ENCODE data around the gene HHIP. TPM values are rescaled to one million over a fixed set of nuclear protein-coding genes. Genes with fewer than 3 reads are reported as not detected.

HHIP gene
- total and polyA plus RNA-seq, 3 experiments from 2014 or later: not detected

DNA sequence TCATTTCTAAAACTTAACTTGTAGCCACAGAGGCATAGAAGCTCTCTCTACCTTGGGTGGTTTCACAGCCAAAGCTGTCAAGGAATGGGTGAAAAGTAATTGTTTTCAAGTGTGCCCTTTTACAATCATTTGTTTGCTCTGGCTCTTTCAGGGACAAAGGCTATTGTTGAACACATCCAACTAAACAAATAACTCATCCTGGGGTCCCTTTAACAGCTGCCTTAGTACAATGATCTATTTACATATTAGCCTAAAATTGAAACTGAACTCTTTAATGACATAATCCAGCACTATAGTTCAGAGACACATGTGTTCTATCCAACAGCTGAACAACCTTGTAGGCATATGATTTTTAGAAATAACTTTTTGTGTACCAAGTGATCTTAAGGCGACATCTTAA is 3.7 kb downstream of the HHIP start:
- Mint-ChIP-seq H3K4me3 (no peak overlapping the region), H3K27ac (no peak overlapping the region), H3K36me3 (no peaks in the 10 kb centered on the region), H3K9me3 (peaks cover 0 to 3% (median 1%) of the 10 kb centered on the region in 5 donors), H3K27me3 (peaks cover 8 to 49% of the 10 kb centered on the region in 2 donors), H3K4me1 (peaks cover 14 to 22% (median 21%) of the 10 kb centered on the region in 3 donors)
- Histone ChIP-seq H3K9me3 (ENCODE audit: low read length) (no peaks in the 10 kb centered on the region), H3K4me3 (ENCODE audit: low read length) (no peak overlapping the region), H3K27me3 (ENCODE audit: insufficient read depth, low read length, poor library complexity, severe bottlenecking) (no peaks in the 10 kb centered on the region), H3K36me3 (ENCODE audit: insufficient read depth, low read length) (no peaks in the 10 kb centered on the region), H3K4me1 (ENCODE audit: insufficient read depth, low read length) (no peaks in the 10 kb centered on the region), H3K27ac (ENCODE audit: low read depth, low read length) (no peak overlapping the region)
- ChIA-PET POLR2A (no interaction called here), CTCF (no interaction called here)
- no peak for DNase-seq

DNA sequence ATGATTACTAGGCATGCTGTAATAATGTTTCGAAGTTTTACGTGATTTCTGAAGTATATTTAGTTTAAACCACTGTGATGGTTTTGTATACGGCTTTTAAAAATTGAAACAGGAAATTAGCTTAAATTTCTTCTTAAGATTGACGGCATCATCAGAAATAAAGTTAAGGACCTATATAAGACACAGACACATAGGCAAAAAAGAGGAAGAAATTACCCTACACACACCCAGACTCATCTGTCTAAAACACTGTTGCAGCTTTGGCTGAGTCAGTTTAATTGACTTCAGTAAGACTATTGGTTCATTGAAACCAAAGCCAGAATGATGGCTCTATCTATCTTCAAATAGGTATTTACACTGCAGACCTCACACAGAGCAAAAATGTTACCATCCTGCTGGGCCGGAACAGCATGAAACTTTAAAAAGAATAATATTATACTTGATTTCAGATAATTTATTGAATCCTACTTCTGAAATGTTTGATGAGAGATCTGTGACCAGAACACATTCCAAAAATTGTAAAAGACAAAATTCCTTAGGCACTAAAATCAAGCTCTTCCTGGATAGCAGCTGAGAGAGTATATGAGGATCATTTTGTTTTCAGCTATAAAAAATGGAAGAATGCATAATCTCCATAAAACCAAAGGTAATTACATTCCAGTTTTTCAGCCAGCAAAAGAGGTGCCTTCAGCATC is 4.5 kb downstream of the HHIP start:
- no peaks in the 10 kb centered on the region for H3K27me3 ChIP-seq (ENCODE audit: insufficient read depth, low read length, poor library complexity, severe bottlenecking)
- ChIA-PET POLR2A (no interaction called here), CTCF (no interaction called here)
- H3K4me1 Mint-ChIP-seq: peaks cover 14 to 22% (median 21%) of the 10 kb centered on the region in 3 donors
- DNase-seq: no peak
- no peaks in the 10 kb centered on the region for H3K4me1 ChIP-seq (ENCODE audit: insufficient read depth, low read length)
- H3K4me3 ChIP-seq (ENCODE audit: low read length): no peak overlapping the region
- H3K27me3 Mint-ChIP-seq: peaks cover 7 to 41% of the 10 kb centered on the region in 2 donors
- peaks cover 0 to 3% (median 2%) of the 10 kb centered on the region in 5 donors for H3K9me3 Mint-ChIP-seq
- H3K27ac ChIP-seq (ENCODE audit: low read depth, low read length): no peak overlapping the region
- H3K36me3 ChIP-seq (ENCODE audit: insufficient read depth, low read length): no peaks in the 10 kb centered on the region
- no peak overlapping the region for H3K27ac Mint-ChIP-seq
- H3K9me3 ChIP-seq (ENCODE audit: low read length): no peaks in the 10 kb centered on the region
- no peaks in the 10 kb centered on the region for H3K36me3 Mint-ChIP-seq
- H3K4me3 Mint-ChIP-seq: no peak overlapping the region

DNA sequence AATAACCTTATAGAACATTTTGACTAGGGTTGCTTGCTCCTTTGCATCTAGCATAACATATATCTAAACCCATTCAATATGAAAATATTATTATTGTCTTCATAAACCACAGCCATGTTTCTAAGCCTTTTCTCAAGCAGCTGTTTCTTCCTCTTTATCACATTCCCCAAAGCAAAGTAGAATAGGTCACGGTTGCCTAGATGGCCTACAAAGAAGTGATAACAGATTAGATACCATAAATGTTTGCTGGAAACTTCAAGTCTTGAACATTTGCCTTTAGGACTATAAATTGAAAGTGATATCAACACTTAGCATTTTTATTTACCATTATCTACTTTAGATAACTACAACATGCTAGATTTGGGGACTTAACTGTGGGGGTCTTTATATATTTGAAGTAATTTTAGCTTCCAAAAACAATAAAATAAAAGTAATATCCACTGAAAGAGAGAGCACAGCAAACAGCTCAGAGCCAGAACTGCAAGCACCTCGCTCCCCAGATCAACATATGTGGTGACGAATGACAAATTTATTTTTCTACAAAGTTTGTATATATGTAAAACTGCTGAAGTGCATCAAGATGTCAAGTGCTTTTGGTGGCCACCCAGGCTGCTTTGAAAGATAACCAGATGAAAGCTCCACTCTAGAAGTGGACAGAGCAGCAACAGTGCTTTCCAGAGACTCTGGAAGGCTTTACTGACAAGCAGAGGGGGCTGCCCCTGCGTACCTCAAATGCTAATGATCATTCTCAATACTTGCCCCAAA is 8.0 kb downstream of the HHIP start:
- Histone ChIP-seq H3K4me1 (ENCODE audit: insufficient read depth, low read length) (no peaks in the 10 kb centered on the region), H3K36me3 (ENCODE audit: insufficient read depth, low read length) (no peaks in the 10 kb centered on the region), H3K4me3 (ENCODE audit: low read length) (no peak overlapping the region), H3K27ac (ENCODE audit: low read depth, low read length) (no peak overlapping the region), H3K27me3 (ENCODE audit: insufficient read depth, low read length, poor library complexity, severe bottlenecking) (no peaks in the 10 kb centered on the region), H3K9me3 (ENCODE audit: low read length) (no peaks in the 10 kb centered on the region)
- Mint-ChIP-seq H3K27ac (no peak overlapping the region), H3K4me3 (no peak overlapping the region), H3K9me3 (peaks cover 0 to 2% (median 0%) of the 10 kb centered on the region in 5 donors), H3K4me1 (no peaks in the 10 kb centered on the region), H3K27me3 (peaks cover 0 to 13% of the 10 kb centered on the region in 2 donors), H3K36me3 (no peaks in the 10 kb centered on the region)
- POLR2A ChIA-PET: no interaction called here
- no peak for DNase-seq
- CTCF ChIA-PET: no interaction called here

DNA sequence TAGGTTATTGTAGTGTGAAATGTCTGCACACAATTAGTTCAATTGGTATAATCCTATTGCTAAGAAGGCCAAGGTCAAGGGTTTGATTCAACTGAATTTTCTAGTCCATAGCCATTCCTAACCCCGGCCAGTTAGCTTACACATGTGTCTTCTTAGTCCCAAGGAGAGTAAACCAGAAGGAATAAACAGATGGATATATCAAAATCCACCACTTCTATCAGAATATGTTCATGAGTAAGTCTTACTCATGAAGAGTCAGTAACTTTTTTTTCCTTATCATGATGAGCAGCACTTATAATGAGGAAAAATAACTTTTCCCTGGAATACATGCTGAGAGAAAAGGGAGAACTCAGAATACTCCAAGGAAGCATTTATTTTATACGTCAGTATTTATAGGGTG is 9.5 kb downstream of the HHIP start:
- H3K4me1 Mint-ChIP-seq: no peaks in the 10 kb centered on the region
- no peak overlapping the region for H3K4me3 ChIP-seq (ENCODE audit: low read length)
- no peaks in the 10 kb centered on the region for H3K27me3 ChIP-seq (ENCODE audit: insufficient read depth, low read length, poor library complexity, severe bottlenecking)
- ChIA-PET CTCF (no interaction called here), POLR2A (no interaction called here)
- H3K36me3 ChIP-seq (ENCODE audit: insufficient read depth, low read length): no peaks in the 10 kb centered on the region
- peaks cover 0 to 2% (median 0%) of the 10 kb centered on the region in 5 donors for H3K9me3 Mint-ChIP-seq
- no peak overlapping the region for H3K4me3 Mint-ChIP-seq
- peaks cover 0 to 3% of the 10 kb centered on the region in 2 donors for H3K27me3 Mint-ChIP-seq
- H3K36me3 Mint-ChIP-seq: no peaks in the 10 kb centered on the region
- DNase-seq: no peak
- no peak overlapping the region for H3K27ac Mint-ChIP-seq
- no peak overlapping the region for H3K27ac ChIP-seq (ENCODE audit: low read depth, low read length)
- no peaks in the 10 kb centered on the region for H3K9me3 ChIP-seq (ENCODE audit: low read length)
- no peaks in the 10 kb centered on the region for H3K4me1 ChIP-seq (ENCODE audit: insufficient read depth, low read length)

DNA sequence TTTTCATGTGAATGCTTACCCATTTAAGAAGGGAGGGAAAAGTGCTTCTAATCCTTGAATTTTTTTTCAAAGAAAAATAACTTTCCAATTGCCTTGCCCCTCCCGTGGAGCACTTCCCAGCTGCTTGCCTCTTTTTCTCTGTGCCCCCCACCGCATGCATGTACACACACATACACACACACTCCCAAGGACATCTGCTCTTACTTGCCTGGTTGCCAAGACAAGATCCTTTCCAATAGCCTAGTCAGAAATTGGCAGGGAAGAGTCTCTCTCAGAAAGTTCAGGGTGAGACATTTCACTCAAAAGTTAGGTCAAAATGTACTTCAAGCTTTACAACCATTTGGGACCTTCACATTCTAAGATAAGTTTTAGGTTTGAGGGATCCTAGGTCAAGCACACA is 10.9 kb downstream of the HHIP start:
- H3K36me3 Mint-ChIP-seq: no peaks in the 10 kb centered on the region
- no peaks in the 10 kb centered on the region for H3K4me1 Mint-ChIP-seq
- Histone ChIP-seq H3K9me3 (ENCODE audit: low read length) (no peaks in the 10 kb centered on the region), H3K27ac (ENCODE audit: low read depth, low read length) (no peak overlapping the region), H3K36me3 (ENCODE audit: insufficient read depth, low read length) (no peaks in the 10 kb centered on the region), H3K4me1 (ENCODE audit: insufficient read depth, low read length) (no peaks in the 10 kb centered on the region), H3K27me3 (ENCODE audit: insufficient read depth, low read length, poor library complexity, severe bottlenecking) (no peaks in the 10 kb centered on the region), H3K4me3 (ENCODE audit: low read length) (no peak overlapping the region)
- H3K27me3 Mint-ChIP-seq: no peaks in the 10 kb centered on the region
- no peak overlapping the region for H3K4me3 Mint-ChIP-seq
- peaks cover 0 to 2% (median 0%) of the 10 kb centered on the region in 5 donors for H3K9me3 Mint-ChIP-seq
- CTCF ChIA-PET: no interaction called here
- no peak for DNase-seq
- POLR2A ChIA-PET: no interaction called here
- no peak overlapping the region for H3K27ac Mint-ChIP-seq

DNA sequence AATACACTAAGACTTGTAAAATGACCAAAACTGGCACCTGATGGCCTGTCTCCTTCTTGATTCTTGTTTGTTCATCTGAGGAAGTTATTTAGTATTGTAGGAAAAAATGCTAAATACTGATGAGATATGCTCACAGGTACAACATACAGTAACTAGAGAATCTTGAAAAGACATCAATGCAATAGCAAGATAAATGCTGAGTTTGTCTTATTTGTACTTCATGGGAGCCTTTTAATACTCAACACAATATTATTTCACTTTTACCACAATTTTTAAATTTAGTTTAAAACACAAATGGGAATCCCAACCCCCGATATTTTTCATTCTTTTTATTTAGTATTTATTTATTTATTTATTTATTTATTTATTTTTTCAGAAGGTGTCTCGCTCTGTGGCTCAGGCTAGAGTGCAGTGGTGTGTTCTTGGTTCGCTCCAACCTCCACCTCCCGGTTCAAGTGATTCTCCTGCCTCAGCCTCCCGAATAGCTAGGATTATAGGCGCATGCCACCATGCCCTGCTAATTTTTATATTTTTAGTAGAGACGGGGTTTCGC is 12.1 kb downstream of the HHIP start:
- no peaks in the 10 kb centered on the region for H3K9me3 ChIP-seq (ENCODE audit: low read length)
- Mint-ChIP-seq H3K4me3 (no peak overlapping the region), H3K9me3 (peaks cover 0 to 2% (median 0%) of the 10 kb centered on the region in 5 donors), H3K27me3 (no peaks in the 10 kb centered on the region), H3K36me3 (no peaks in the 10 kb centered on the region), H3K27ac (no peak overlapping the region), H3K4me1 (no peaks in the 10 kb centered on the region)
- no peak overlapping the region for H3K27ac ChIP-seq (ENCODE audit: low read depth, low read length)
- POLR2A ChIA-PET: interaction anchor here (0.8 kb wide), 1 partner anchor 21 kb away, joined by 4 read pairs; no protein-coding TSS in a partner anchor
- H3K27me3 ChIP-seq (ENCODE audit: insufficient read depth, low read length, poor library complexity, severe bottlenecking): no peaks in the 10 kb centered on the region
- no peak overlapping the region for H3K4me3 ChIP-seq (ENCODE audit: low read length)
- no peaks in the 10 kb centered on the region for H3K36me3 ChIP-seq (ENCODE audit: insufficient read depth, low read length)
- H3K4me1 ChIP-seq (ENCODE audit: insufficient read depth, low read length): no peaks in the 10 kb centered on the region
- DNase-seq: no peak
- CTCF ChIA-PET: no interaction called here

DNA sequence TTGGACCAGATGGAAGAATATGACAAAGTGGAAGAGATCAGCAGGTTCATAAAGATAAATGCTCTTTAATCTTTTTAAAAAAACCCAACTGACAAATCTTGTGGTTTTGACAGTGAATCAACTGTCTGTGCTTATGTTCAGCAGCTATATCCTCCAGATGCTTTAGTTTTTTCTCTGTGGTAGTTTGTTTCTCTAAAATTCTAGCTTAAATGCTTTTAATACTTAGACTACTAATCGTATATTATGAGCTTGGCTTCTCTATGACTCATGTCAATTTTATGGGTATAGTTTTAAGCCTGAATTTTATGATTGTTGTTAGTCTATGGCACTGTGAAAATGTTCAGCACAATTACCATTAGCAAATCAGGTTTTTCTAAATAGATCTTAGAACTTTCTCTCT is 12.9 kb downstream of the HHIP start:
- no peak overlapping the region for H3K4me3 Mint-ChIP-seq
- H3K36me3 Mint-ChIP-seq: no peaks in the 10 kb centered on the region
- H3K27ac Mint-ChIP-seq: no peak overlapping the region
- POLR2A ChIA-PET: interaction anchor here (0.8 kb wide), 1 partner anchor 22 kb away, joined by 4 read pairs; no protein-coding TSS in a partner anchor
- no peaks in the 10 kb centered on the region for H3K4me1 ChIP-seq (ENCODE audit: insufficient read depth, low read length)
- CTCF ChIA-PET: no interaction called here
- no peak overlapping the region for H3K27ac ChIP-seq (ENCODE audit: low read depth, low read length)
- H3K9me3 Mint-ChIP-seq: peaks cover 0 to 2% (median 0%) of the 10 kb centered on the region in 5 donors
- H3K36me3 ChIP-seq (ENCODE audit: insufficient read depth, low read length): no peaks in the 10 kb centered on the region
- H3K9me3 ChIP-seq (ENCODE audit: low read length): no peaks in the 10 kb centered on the region
- no peaks in the 10 kb centered on the region for H3K27me3 Mint-ChIP-seq
- H3K27me3 ChIP-seq (ENCODE audit: insufficient read depth, low read length, poor library complexity, severe bottlenecking): no peaks in the 10 kb centered on the region
- H3K4me1 Mint-ChIP-seq: no peaks in the 10 kb centered on the region
- H3K4me3 ChIP-seq (ENCODE audit: low read length): no peak overlapping the region
- DNase-seq: no peak

DNA sequence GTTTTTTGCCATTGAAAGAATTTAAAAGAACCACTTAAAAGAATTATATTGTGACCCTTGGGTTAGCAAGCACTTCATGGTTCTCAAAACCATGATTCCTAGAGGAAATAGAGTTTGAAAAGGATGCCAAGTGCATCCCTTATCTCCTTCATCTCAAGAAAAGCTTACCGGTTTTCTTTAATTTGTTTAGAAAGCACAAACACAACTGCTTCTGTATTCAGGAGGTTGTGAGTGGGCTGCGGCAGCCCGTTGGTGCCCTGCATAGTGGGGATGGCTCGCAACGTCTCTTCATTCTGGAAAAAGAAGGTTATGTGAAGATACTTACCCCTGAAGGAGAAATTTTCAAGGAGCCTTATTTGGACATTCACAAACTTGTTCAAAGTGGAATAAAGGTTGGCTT is 13.5 kb downstream of the HHIP start:
- Mint-ChIP-seq H3K27me3 (no peaks in the 10 kb centered on the region), H3K4me1 (no peaks in the 10 kb centered on the region), H3K9me3 (peaks cover 0 to 2% (median 0%) of the 10 kb centered on the region in 5 donors), H3K4me3 (no peak overlapping the region), H3K27ac (no peak overlapping the region), H3K36me3 (no peaks in the 10 kb centered on the region)
- H3K36me3 ChIP-seq (ENCODE audit: insufficient read depth, low read length): no peaks in the 10 kb centered on the region
- ChIA-PET POLR2A (no interaction called here), CTCF (no interaction called here)
- no peak overlapping the region for H3K27ac ChIP-seq (ENCODE audit: low read depth, low read length)
- no peaks in the 10 kb centered on the region for H3K9me3 ChIP-seq (ENCODE audit: low read length)
- H3K4me3 ChIP-seq (ENCODE audit: low read length): no peak overlapping the region
- no peaks in the 10 kb centered on the region for H3K4me1 ChIP-seq (ENCODE audit: insufficient read depth, low read length)
- no peak for DNase-seq
- no peaks in the 10 kb centered on the region for H3K27me3 ChIP-seq (ENCODE audit: insufficient read depth, low read length, poor library complexity, severe bottlenecking)

All from CD8-positive, alpha-beta memory T cell (primary cell).